GM18511 (cell line): Measurements from ENCODE around the gene KLK2.

Experiments
- ATAC-seq: cut with Tn5 transposase; IDR thresholded peaks from one replicate; pipeline ENCODE4 v1.9.1; 2021; ENCODE audit warnings: mild to moderate bottlenecking, moderate library complexity; ENCODE audit not compliant: unreplicated experiment

The KLK2 gene

GRCh38 chr19:50844296-50844935 lies 28.8 kb upstream of the KLK2 start:
- ATAC-seq: no peak

- no peak for ATAC-seq
Measured at GRCh38 chr19:50850738-50851137, 22.5 kb upstream of the KLK2 start.

- no peak for ATAC-seq
Measured at GRCh38 chr19:50851620-50852019, 21.6 kb upstream of the KLK2 start.

- no peak for ATAC-seq
Measured at GRCh38 chr19:50854636-50855410, 18.4 kb upstream of the KLK2 start, which contains the start of gene KLK3. Gene KLK3, plus strand, starts transcription at chr19:50854915. Its CDS starts 41 bp downstream, at chr19:50854956.

GRCh38 chr19:50857366-50857765 lies 15.9 kb upstream of the KLK2 start:
- no peak for ATAC-seq

GRCh38 chr19:50858886-50859285 lies 14.4 kb upstream of the KLK2 start:
- no peak for ATAC-seq

GRCh38 chr19:50859849-50860248 lies 13.4 kb upstream of the KLK2 start:
- ATAC-seq: no peak

GRCh38 chr19:50861010-50861409 lies 12.2 kb upstream of the KLK2 start:
- ATAC-seq: no peak

GRCh38 chr19:50861496-50862286 lies 11.5 kb upstream of the KLK2 start:
- no peak for ATAC-seq

- no peak for ATAC-seq
Measured at GRCh38 chr19:50869479-50869878, 3.8 kb upstream of the KLK2 start.

GRCh38 chr19:50870417-50871089 lies 2.7 kb upstream of the KLK2 start:
- ATAC-seq: no peak

- no peak for ATAC-seq
Measured at GRCh38 chr19:50874211-50874610, 972 bp downstream of the KLK2 start.

GRCh38 chr19:50875795-50876422 lies 2.7 kb downstream of the KLK2 start:
- no peak for ATAC-seq

GRCh38 chr19:50876456-50876855 lies 3.2 kb downstream of the KLK2 start:
- no peak for ATAC-seq

- ATAC-seq: no peak
Measured at GRCh38 chr19:50877338-50877737, 4.1 kb downstream of the KLK2 start.

GRCh38 chr19:50878851-50879250 lies 5.6 kb downstream of the KLK2 start:
- no peak for ATAC-seq

- no peak for ATAC-seq
Measured at GRCh38 chr19:50880241-50880640, 7.0 kb downstream of the KLK2 start.

- ATAC-seq: no peak
Measured at GRCh38 chr19:50882188-50882587, 8.9 kb downstream of the KLK2 start.

GRCh38 chr19:50889638-50890037 lies 16.4 kb downstream of the KLK2 start:
- ATAC-seq: no peak

GRCh38 chr19:50890422-50891252 lies 17.4 kb downstream of the KLK2 start:
- ATAC-seq: no peak
